ENCODE data around the gene SH3PXD2B.
A peak's percentile ranks its signal among the peaks of the same experiment; 100 is the strongest.
"Not testable (repeated sequence)": the region's sequence is repeated elsewhere in the genome, so short reads cannot be mapped to it uniquely, and the experiment has no call there.

SH3PXD2B gene

DNA sequence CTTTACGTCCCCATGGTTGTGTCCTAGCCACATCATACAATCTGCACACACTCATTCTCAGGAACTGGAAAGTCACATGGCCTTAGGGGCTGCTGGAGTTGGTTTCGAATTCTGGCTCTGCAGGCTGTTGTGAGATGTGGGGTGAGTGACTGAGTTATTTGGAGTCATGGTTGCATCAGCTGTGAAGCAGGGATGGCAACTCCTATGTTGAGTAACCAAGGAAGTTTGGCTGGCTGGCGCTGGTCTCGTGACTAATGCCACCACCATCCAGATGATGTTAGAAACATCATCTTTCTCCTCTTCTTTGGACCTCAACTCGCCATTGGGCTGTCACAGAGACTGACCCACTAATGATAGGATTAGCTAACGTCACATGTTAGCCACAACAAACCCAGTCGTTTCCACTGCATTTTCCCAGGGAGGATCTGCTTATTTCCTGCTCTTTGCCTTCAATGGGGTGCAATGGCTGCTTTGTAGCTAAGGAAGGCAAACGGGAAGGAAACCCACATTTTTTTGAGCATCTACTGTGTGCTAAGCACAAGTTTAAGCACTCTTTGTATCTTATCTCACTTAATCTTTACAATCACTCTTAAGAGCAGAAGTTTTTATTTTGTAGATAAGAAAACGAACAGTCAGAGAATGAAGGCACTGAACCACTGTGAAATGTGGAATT, 92.6 kb downstream of the SH3PXD2B start:
- peak; percentile 98 for DNase-seq

DNA sequence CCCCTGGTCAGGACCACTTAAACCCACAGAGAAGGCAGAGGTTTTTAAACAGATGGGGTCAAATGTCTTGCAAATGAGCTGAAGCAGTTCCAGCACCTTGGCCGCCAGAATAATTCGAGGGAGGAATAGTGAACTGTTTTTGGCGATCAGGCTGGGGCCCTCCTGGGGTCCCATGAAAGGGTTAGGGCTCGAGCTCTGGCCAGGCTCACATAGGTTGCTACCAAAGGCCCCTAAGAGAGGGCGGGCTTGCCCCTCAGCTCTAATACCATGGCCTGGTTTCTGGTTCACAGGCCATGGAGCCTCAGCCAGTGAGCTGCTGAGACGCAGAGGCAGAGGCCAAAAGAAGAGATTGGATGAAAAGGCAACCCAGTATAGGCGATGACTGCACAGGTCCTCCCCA, 96.0 kb downstream of the SH3PXD2B start:
- no peak for DNase-seq

GRCh38 chr5:172356527-172356926, 97.8 kb downstream of the SH3PXD2B start:
- DNase-seq = no peak

DNA sequence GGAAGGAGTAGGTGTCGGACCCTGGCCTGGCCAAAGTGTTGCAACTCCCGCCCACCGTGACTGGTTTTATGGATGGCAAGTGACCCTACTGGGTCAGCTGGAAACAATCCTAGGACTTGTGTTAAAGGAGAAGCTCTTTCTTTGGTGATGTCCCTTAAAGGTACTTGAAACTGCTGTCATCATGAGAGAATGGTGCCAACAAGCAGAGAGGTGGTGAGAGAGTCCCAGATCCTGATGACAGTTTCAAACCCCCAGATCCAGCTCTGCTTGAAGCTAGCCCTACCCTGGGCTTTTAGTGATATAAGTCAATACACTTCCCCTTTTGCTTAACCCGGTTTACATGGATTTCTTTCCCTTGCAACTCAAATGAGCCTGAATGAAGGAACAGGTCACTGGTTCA, 98.3 kb downstream of the SH3PXD2B start:
- no peak for DNase-seq

- no peak for DNase-seq
Observed at GRCh38 chr5:172353846-172354245, 100.5 kb downstream of the SH3PXD2B start.

DNA sequence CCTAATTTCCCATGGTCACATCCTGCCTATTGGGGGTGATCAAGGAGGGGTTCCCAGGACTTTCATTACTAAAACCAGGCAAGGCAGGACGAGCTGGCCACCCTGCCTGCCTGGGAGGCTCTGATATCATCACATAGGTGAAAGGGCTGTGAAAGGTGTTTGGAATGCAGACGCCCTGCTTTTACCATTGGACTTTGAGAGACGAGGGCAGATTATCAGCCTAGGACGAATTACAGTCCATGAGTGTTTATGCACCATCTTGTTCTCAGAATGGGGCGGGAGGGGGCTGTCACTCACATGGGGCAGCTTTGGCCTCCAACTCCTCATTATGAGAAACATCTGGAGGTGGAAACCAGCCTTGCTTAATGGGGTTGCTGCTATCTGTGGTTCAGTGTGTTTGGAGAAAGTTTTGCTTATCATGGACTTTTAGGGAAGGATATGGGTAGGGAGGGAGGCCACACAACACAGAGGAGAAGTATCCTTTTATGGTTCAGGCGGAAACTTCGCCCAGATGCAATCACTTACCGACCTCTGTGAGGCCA, 101.0 kb downstream of the SH3PXD2B start:
- no peak for DNase-seq

GRCh38 chr5:172352526-172352925, 101.8 kb downstream of the SH3PXD2B start:
- not testable (repeated sequence) for DNase-seq

- DNase-seq = no peak
Observed at GRCh38 chr5:172351240-172351778, 103.0 kb downstream of the SH3PXD2B start.

GRCh38 chr5:172350212-172351181, 103.8 kb downstream of the SH3PXD2B start:
- DNase-seq = no peak

DNA sequence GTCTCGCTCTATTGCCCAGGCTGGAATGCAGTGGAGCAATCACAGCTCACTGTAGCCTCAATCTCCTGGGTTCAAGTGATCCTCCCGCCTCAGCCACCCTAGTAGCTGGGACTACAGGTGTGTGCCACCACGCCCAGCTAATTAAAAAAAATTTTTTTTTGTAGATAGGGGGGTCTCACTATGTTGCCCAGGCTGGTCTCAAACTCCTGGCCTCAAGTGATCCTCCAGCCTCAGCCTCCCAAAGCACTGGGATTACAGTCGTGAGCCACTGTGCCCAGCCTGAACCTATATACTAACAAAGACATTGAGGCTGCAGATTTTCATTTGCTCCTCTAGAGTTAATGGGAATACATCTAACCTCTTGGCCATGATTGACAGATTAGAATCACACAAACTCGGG, 105.6 kb downstream of the SH3PXD2B start:
- DNase-seq = not testable (repeated sequence)

DNA sequence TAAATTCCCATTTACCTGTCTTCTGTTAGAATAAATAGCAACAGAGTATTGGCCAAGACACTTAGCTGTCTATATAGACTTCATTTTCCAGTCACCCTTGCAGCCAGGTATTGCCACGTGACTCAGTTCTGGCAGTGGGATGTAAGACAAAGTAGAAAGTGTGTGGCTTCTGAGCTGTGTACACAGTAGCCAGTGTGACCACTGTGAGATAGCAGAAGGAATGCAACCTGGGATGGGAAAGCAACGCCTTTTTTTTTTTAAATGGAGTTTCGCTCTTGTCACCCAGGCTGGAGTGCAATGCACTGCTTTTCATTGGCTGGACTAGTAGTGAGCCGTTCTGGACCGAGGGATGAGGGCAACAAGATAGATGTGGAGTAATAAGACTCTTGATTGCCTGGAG, 106.2 kb downstream of the SH3PXD2B start:
- no peak for DNase-seq

DNA sequence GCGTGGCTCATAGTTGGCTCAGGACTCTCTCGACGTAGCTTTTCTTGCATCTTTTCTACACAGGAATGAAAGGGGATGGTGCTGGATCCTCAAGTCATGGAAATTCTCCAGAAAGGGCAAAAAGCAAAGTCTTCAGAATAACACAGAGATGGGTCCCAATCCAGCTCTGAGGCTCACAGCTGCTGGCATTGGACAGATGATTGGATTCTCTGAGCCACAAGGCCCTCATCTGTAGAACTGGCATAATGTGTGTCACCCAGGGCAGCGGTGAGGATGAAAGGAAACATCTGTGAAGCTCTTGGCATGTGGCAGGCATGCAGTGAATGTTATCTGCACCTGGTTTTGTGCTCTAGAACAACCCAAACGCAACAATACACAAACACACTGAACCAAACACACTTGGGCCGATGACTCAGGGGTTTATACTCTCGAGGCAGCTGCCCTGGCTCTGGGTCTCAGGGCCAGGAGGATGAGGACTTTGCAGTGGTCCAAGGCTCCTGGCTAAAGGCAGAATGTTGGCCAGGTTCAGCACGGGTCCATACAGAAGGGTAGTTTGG, 106.8 kb downstream of the SH3PXD2B start:
- no peak for DNase-seq

DNA sequence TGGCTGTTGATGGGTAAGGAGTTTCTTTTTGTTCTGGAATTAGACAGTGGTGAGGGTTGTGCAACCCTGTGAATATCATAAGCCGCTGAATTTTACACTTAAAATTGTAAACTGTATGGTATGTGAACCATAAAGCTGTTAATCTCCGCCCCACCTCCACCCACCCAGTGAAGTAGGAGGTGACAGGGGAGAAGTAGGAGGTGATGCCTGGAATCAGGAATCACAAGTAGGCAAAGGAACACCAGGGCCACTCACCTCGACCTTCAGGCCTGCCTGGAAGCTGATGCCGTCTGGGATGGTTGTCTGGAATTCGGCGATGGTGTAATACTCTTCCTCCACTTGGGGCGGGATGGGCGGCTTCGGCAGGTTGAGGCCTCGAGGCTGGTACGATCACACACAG, 108.4 kb downstream of the SH3PXD2B start:
- no peak for DNase-seq

GRCh38 chr5:172344855-172345409, 109.4 kb downstream of the SH3PXD2B start:
- no peak for DNase-seq

DNA sequence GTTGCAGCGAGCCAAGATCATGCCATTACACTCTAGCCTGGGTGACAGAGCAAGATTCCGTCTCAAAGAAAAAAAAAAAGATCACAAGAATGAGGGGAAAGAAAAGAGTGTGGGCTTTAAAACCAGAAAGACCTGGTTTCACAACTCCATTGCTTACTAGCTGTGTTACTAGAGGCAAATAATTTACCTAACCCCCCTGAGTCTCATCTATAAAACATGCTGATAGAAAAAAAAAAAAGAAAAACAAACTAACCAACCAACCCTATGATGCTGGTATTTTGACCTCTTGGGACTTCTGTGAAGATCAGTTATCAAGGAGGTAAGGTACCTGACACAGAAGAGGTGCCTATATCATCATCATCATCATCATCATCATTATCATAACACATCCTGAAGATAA, 110.6 kb downstream of the SH3PXD2B start:
- DNase-seq = no peak

- DNase-seq = no peak
Observed at GRCh38 chr5:172342918-172343317, 111.4 kb downstream of the SH3PXD2B start.

- no peak for DNase-seq
Observed at GRCh38 chr5:172339264-172340180, 114.8 kb downstream of the SH3PXD2B start.

DNA sequence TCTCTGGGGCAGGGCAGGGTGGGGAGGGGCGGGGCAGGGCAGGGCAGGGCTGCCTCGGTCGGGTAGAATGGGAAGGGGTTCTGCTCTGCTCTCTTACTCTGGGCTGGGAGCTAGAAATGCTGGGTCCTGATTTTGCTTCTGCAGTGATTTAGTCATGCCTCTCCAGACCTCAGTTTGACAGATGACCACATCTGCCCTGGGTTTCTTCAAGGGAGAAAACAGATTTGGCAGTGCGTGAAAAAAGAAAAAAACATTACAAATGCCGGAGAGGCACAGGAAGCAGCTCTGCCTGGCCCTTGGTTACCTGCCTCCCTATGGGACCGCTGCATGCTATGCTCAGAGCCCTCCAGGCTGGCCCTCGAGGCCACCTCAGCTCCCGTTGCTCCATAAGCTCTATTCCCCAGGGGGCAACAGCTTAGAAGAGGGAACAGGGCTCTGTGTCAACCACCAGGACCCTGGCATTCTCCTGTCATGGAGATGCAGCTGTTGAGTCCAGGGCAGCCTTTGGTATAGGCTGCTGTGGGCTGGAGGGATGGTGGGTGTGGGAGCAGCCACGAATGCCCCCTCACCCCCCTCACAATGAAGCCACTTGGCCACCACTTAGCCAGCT, 117.5 kb downstream of the SH3PXD2B start:
- no peak for DNase-seq

- DNase-seq = no peak
Observed at GRCh38 chr5:172336264-172336663, 118.1 kb downstream of the SH3PXD2B start.

GRCh38 chr5:172335721-172336120, 118.6 kb downstream of the SH3PXD2B start:
- no peak for DNase-seq

- DNase-seq = no peak
Observed at GRCh38 chr5:172334641-172335040, 119.7 kb downstream of the SH3PXD2B start.
